GM19468 (cell line): Measurements from ENCODE around the gene RGMB.
"Not testable (repeated sequence)": the region's sequence is repeated elsewhere in the genome, so short reads cannot be mapped to it uniquely, and the experiment has no call there.

Experiments
- ATAC-seq: cut with Tn5 transposase; IDR thresholded peaks from one replicate; pipeline ENCODE4 v1.9.1; 2021; ENCODE audit warnings: mild to moderate bottlenecking, moderate library complexity, moderate number of reproducible peaks; ENCODE audit not compliant: unreplicated experiment; ENCODE audit errors: extremely low read depth

RGMB gene, protein sequence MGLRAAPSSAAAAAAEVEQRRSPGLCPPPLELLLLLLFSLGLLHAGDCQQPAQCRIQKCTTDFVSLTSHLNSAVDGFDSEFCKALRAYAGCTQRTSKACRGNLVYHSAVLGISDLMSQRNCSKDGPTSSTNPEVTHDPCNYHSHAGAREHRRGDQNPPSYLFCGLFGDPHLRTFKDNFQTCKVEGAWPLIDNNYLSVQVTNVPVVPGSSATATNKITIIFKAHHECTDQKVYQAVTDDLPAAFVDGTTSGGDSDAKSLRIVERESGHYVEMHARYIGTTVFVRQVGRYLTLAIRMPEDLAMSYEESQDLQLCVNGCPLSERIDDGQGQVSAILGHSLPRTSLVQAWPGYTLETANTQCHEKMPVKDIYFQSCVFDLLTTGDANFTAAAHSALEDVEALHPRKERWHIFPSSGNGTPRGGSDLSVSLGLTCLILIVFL

GRCh38 chr5:98773464-98774191 is at the start of gene RGMB:
Gene RGMB, plus strand, starts transcription at chr5:98773663. Its CDS starts 408 bp downstream, at chr5:98774071.
- ATAC-seq: peak; percentile 59

DNA sequence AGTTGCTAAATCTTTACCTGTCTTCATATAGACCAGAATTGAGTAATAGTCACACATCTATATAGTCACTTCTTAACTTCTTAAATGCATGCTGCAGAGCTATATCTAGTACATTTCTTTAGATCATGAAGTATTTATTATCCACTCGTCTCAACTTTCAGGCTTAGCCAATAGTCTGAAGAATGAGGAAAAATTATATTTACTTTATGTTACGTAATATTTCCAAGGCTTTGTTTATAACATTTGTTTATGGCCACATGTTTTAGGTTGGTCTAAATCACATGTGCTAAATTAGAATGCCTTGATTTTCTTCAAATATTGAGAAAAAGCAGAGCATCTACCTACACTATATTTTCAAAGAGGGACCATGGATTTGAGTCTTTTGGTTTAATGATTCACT is 47.2 kb upstream of the RGMB start:
- no peak for ATAC-seq

DNA sequence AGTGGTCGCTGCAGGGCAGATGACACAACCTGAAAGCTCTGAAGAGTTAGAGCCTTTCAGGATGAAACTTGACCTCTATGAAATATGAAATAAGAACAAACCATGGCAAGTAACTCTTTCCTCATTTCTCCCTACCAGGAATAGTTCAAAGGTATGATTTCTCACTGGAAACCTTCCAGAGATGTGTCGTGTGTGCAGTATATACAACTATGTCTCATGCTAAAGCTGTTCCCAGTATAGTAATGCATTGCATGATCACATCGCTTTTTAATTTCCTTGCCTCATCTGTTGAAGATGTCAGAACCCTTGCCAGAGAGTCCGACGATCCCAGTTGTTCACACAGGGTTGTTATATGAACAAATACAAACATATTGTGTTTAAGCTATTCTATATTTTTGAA is 45.8 kb upstream of the RGMB start:
- no peak for ATAC-seq

GRCh38 chr5:98734646-98735045 is 38.8 kb upstream of the RGMB start:
- no peak for ATAC-seq

DNA sequence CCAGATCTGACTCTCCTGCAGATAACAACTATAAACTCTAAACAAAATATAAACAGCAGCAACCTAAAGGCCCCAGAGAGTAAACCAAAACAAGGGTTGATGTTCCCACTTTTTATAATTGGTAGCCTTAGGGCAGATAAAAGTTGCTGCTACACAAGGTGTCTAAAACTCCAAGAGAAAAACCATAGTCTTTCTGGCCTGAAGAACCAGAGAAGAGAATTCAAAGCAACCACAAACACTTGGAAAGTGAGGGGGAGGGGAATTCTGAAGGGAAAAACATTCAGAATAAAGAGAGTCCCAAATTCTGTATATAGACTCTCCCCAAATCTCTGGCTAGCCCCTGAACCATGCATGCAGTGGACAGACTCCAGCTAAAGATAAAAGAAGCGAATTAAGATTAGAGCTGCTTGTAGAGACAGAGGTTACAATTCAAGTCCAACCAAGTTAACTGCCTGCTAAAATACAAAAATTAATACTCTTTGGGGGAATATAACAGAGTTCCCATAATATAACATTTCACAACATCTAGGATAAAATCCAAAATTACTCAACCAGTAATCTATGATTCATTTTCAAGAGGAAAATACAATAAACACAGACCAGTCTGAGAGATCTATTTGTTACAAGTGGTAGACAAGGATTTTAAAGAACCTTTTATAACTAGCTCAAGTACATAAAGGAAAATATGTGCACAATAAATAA is 37.5 kb upstream of the RGMB start:
- no peak for ATAC-seq

DNA sequence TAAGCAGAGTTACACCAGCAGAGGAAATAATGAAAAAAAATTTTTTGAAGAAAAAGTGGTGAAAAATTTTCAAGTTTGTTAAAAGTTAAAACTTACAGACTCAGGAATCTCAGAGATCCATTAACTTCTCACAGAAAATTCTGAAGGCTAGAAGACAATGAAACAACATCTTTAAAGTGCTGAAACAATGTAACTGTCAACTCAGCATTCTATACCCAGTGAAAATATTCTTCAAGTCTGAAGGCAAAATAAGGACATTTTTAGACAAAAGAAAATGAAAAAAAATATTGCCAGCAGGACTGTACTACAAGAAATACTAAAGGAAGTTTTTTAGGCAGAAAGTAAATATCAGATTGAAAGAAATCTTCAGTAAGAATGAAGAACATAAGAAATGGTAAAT is 36.7 kb upstream of the RGMB start:
- no peak for ATAC-seq

DNA sequence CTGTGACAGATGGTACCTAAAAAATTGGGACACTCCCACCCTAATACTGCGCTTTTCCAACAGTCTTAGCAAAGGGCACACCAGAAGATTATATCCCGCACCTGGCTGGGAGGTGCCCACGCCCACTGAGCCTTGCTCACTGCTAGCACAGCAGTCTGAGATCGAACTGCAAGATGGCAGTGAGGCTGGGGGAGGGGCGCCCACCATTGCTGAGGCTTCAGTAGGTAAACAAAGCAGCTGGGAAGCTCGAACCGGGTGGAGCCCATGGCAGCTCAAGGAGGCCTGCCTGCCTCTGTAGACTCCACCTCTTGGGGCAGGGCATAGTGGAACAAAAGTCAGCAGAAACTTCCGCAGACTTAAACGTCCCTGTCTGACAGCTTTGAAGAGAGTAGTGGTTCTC is 36.0 kb upstream of the RGMB start:
- ATAC-seq: not testable (repeated sequence)

- ATAC-seq: not testable (repeated sequence)
Measured at GRCh38 chr5:98738481-98739149, 34.8 kb upstream of the RGMB start.

GRCh38 chr5:98741926-98742325 is 31.5 kb upstream of the RGMB start:
- ATAC-seq: no peak

GRCh38 chr5:98742396-98743073 is 30.9 kb upstream of the RGMB start:
- ATAC-seq: no peak

DNA sequence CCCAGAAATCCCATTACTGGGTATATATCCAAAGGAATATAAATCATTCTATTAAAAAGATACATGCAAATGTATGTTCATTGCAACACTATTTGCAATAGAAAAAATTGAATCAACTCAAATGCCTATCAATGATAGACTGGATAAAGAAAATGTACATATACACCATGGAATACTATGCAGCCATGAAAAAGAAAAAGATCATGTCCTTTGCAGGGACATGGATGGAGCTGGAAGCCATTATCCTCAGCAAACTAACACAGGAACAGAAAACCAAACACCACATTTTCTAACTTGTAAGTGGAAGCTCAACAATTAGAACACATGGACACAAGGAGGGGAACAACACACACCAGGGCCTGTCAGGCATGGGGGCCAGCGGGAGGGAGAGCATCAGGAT is 25.2 kb upstream of the RGMB start:
- ATAC-seq: not testable (repeated sequence)

- no peak for ATAC-seq
Measured at GRCh38 chr5:98749046-98749445, 24.4 kb upstream of the RGMB start.

DNA sequence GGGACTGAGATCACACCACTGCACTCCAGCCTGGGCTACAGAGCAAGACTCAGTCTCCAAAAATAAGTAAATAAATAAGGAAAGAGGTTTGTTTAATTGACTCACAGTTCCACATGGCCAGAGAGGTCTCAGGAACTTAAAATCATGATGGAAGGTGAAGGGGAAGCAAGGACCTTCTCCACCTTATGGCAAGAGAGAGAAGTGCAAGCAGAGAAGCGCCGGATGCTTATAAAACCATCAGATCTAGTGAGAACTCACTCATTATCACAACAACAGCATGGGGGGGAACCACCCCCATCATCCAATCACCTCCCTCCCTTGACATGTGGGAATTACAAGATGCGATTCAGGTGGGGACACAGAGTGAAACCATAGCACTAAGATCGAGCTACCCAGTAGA is 22.8 kb upstream of the RGMB start:
- ATAC-seq: peak; percentile 58

- ATAC-seq: not testable (repeated sequence)
Measured at GRCh38 chr5:98752331-98752730, 21.1 kb upstream of the RGMB start.

DNA sequence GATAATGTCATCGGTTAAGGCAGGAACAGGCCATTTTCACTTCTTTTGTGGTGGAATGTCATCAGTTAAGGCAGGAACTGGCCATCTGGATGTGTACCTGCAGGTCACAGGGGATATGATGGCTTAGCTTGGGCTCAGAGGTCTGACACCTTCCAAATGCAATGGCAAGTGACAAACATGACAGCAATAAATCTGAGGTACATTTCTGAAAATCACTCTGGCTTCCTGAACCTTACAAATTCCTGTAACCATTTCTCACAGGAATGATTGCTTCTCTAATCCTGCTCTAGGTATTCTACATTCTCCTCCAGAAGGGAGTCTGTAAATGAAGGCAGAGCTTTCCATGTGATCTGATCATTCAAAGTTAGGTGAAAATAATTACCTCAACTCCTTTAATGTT is 20.7 kb upstream of the RGMB start:
- not testable (repeated sequence) for ATAC-seq

DNA sequence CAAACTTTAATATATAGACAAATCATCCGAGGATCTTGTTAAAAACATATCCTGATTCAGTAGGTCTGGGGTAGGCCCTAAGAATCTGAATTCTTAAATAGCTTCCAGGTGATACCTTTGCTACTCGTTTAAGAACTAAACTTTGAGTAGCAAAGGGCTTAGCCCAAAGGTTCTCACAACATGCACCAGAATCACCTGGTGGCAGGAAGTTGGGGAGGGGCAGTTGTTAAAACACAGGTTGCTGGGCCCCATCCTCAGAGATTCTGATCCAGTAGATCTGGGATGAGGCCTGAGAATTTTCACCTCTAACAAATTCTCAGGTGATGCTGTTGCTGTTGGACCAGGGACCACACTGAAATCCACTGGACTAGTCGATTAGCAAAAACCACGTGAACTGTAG is 20.0 kb upstream of the RGMB start:
- no peak for ATAC-seq

DNA sequence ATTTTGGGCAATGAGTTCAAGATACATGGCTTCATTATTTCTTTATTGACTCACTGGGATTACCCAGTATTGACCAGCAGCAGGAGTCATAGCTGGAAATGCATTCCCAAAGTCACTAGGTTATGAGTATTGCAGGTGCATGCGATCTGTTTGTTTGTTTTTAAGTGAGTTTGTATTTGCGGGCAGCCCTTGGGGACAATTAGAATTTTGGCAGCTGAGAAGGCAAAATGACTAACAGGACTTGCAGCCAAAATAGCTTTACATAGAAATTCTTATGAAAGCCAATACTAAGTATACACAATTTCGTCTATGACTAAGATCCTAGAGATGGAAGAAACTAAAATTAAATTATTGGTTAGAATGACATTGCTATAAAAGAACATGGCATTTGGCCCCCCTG is 18.1 kb upstream of the RGMB start:
- ATAC-seq: no peak

GRCh38 chr5:98757978-98758377 is 15.5 kb upstream of the RGMB start:
- ATAC-seq: no peak

GRCh38 chr5:98763001-98763630 is 10.3 kb upstream of the RGMB start:
- no peak for ATAC-seq
